ENCODE measurements around the gene OSBPL3. TPM values are rescaled to one million over a fixed set of nuclear protein-coding genes. Genes with fewer than 3 reads are reported as not detected.

OSBPL3 gene
- total RNA-seq, 1 donor from 2014 or later, result 8.0 TPM

DNA sequence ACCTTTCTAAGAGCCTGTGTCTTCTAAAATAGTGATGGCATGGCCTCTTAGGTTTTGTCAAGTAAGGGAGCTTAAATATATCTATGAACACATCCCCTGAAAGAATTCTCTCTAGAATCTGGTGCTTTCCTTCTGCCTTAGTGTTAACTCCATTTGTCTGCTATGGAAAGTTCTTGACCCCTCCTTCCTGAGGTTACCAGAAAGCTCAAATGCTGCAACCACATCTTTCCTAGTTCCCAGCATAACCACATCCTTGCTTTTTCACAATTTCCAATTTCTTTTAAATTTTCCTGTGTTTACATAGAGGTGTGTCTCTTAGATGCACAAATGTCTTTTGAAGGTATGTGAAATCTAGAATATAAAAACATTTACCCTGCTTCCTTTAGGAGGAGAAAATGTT, 206.3 kb downstream of the OSBPL3 start:
- H3F3A ChIP-seq (ENCODE audit: low read depth), result no peaks in the 10 kb centered on the region
- H3K27ac ChIP-seq, result no peak overlapping the region
- Mint-ChIP-seq H3K9me3 (peaks cover 14% of the 10 kb centered on the region), H3K4me1 (no peaks in the 10 kb centered on the region), H3K27me3 (ENCODE audit: insufficient read depth, low read depth) (no peaks in the 10 kb centered on the region), H3K27ac (no peak overlapping the region), H3K4me3 (no peak overlapping the region), H3K36me3 (no peaks in the 10 kb centered on the region)
- H3K27me3 ChIP-seq, result no peaks in the 10 kb centered on the region
- DNase-seq (ENCODE audit: low spot score), result no peak
- H2AFZ ChIP-seq (replicated peaks), result no peak overlapping the region
- no peaks in the 10 kb centered on the region for H4K20me1 ChIP-seq (ENCODE audit: low read depth)
- TF ChIP-seq, protein P1, sequence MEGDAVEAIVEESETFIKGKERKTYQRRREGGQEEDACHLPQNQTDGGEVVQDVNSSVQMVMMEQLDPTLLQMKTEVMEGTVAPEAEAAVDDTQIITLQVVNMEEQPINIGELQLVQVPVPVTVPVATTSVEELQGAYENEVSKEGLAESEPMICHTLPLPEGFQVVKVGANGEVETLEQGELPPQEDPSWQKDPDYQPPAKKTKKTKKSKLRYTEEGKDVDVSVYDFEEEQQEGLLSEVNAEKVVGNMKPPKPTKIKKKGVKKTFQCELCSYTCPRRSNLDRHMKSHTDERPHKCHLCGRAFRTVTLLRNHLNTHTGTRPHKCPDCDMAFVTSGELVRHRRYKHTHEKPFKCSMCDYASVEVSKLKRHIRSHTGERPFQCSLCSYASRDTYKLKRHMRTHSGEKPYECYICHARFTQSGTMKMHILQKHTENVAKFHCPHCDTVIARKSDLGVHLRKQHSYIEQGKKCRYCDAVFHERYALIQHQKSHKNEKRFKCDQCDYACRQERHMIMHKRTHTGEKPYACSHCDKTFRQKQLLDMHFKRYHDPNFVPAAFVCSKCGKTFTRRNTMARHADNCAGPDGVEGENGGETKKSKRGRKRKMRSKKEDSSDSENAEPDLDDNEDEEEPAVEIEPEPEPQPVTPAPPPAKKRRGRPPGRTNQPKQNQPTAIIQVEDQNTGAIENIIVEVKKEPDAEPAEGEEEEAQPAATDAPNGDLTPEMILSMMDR (IDR thresholded peaks at IDR 0.05), result no peak
- no peak for TF ChIP-seq EZH2 (IDR thresholded peaks at IDR 0.05)
- no peak for TF ChIP-seq EZH2phosphoT487 (IDR thresholded peaks at IDR 0.05)
- H3K4me1 ChIP-seq, result no peaks in the 10 kb centered on the region
- no peak overlapping the region for H3K4me2 ChIP-seq
- H3K4me3 ChIP-seq, result no peak overlapping the region
- no peaks in the 10 kb centered on the region for H3K79me2 ChIP-seq (ENCODE audit: low read depth)
- no peak overlapping the region for H3K9ac ChIP-seq
- no peaks in the 10 kb centered on the region for H3K36me3 ChIP-seq
- H3K9me3 ChIP-seq (ENCODE audit: low read depth), result no peaks in the 10 kb centered on the region

- no peaks in the 10 kb centered on the region for H3K9me3 ChIP-seq (ENCODE audit: low read depth)
- no peaks in the 10 kb centered on the region for H3F3A ChIP-seq (ENCODE audit: low read depth)
- no peak overlapping the region for H3K4me3 ChIP-seq
- H4K20me1 ChIP-seq (ENCODE audit: low read depth), result no peaks in the 10 kb centered on the region
- H3K79me2 ChIP-seq (ENCODE audit: low read depth), result no peaks in the 10 kb centered on the region
- H3K27ac ChIP-seq, result no peak overlapping the region
- no peak overlapping the region for H3K9ac ChIP-seq
- H2AFZ ChIP-seq (replicated peaks), result no peak overlapping the region
- Mint-ChIP-seq H3K36me3 (no peaks in the 10 kb centered on the region), H3K9me3 (peaks cover 14% of the 10 kb centered on the region), H3K4me3 (no peak overlapping the region), H3K27ac (no peak overlapping the region), H3K27me3 (ENCODE audit: insufficient read depth, low read depth) (peaks cover 5% of the 10 kb centered on the region), H3K4me1 (no peaks in the 10 kb centered on the region)
- H3K36me3 ChIP-seq, result no peaks in the 10 kb centered on the region
- no peak for DNase-seq (ENCODE audit: low spot score)
- H3K4me1 ChIP-seq, result no peaks in the 10 kb centered on the region
- H3K27me3 ChIP-seq, result no peaks in the 10 kb centered on the region
- no peak for TF ChIP-seq EZH2 (IDR thresholded peaks at IDR 0.05)
- TF ChIP-seq EZH2phosphoT487 (IDR thresholded peaks at IDR 0.05), result no peak
- TF ChIP-seq, protein P1 (IDR thresholded peaks at IDR 0.05), result no peak
- H3K4me2 ChIP-seq, result no peak overlapping the region
Measured at GRCh38 chr7:24769851-24770250, 210.1 kb downstream of the OSBPL3 start.

- Histone ChIP-seq H3K36me3 (no peaks in the 10 kb centered on the region), H3K79me2 (ENCODE audit: low read depth) (no peaks in the 10 kb centered on the region), H3K4me1 (no peaks in the 10 kb centered on the region), H3F3A (ENCODE audit: low read depth) (no peaks in the 10 kb centered on the region), H3K9me3 (ENCODE audit: low read depth) (no peaks in the 10 kb centered on the region), H3K27ac (no peak overlapping the region), H3K4me3 (no peak overlapping the region), H4K20me1 (ENCODE audit: low read depth) (no peaks in the 10 kb centered on the region), H2AFZ (replicated peaks) (peak overlapping the region; percentile 88), H3K9ac (no peak overlapping the region), H3K27me3 (no peaks in the 10 kb centered on the region), H3K4me2 (no peak overlapping the region)
- DNase-seq (ENCODE audit: low spot score), result no peak
- H3K27ac Mint-ChIP-seq, result no peak overlapping the region
- H3K4me1 Mint-ChIP-seq, result no peaks in the 10 kb centered on the region
- TF ChIP-seq EZH2phosphoT487 (IDR thresholded peaks at IDR 0.05) (no peak), EZH2 (IDR thresholded peaks at IDR 0.05) (no peak)
- TF ChIP-seq, protein P1 (IDR thresholded peaks at IDR 0.05), result no peak
- no peak overlapping the region for H3K4me3 Mint-ChIP-seq
- H3K36me3 Mint-ChIP-seq, result no peaks in the 10 kb centered on the region
- H3K9me3 Mint-ChIP-seq, result peaks cover 14% of the 10 kb centered on the region
- peaks cover 5% of the 10 kb centered on the region for H3K27me3 Mint-ChIP-seq (ENCODE audit: insufficient read depth, low read depth)
Measured at GRCh38 chr7:24769014-24769830, 210.8 kb downstream of the OSBPL3 start.

All from neural progenitor cell (in vitro differentiated cells).